ENCODE data around the gene TMEM59.

DNA sequence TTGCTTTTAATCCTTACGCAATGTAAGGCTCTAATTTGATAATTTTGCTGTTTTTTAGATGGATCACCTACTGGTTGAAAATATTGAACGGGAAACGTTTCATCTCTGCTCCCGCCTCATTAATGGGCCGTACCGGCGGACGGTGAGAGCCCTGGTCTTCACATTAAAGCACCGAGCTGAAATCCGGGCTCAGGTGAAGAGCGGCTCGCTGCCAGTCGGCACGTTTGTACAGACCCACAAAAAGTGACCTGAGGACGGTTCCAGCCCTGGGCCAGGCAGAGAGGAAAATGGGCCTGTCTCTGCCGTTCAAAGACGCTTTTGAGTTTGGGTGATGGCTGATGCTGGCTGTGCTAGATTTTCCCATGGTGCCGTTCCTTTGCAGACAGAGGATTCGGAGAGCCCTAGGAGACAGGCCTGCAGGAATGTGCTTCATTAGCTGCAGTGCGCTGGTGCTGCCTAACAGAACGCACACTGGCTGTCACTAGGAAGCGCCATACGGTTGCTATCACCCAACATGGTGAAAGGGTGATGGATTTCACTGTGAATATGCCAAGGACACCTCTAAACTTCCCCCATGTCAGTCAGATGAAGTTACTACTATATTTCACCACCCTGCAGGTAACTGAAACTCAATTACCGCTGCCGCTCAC is 43.3 kb upstream of the TMEM59 start:
- TF ChIP-seq, protein P1, sequence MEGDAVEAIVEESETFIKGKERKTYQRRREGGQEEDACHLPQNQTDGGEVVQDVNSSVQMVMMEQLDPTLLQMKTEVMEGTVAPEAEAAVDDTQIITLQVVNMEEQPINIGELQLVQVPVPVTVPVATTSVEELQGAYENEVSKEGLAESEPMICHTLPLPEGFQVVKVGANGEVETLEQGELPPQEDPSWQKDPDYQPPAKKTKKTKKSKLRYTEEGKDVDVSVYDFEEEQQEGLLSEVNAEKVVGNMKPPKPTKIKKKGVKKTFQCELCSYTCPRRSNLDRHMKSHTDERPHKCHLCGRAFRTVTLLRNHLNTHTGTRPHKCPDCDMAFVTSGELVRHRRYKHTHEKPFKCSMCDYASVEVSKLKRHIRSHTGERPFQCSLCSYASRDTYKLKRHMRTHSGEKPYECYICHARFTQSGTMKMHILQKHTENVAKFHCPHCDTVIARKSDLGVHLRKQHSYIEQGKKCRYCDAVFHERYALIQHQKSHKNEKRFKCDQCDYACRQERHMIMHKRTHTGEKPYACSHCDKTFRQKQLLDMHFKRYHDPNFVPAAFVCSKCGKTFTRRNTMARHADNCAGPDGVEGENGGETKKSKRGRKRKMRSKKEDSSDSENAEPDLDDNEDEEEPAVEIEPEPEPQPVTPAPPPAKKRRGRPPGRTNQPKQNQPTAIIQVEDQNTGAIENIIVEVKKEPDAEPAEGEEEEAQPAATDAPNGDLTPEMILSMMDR (IDR thresholded peaks at IDR 0.05): no peak
- no peak for TF ChIP-seq POLR2AphosphoS5 (IDR thresholded peaks at IDR 0.05; ENCODE audit: low read depth, low read length)

All from Panc1 (cell line).